GM23338 (cell line): ENCODE results near the gene RAD23A. TPM values are rescaled to one million over a fixed set of nuclear protein-coding genes. Genes with fewer than 3 reads are reported as not detected.

ENCODE experiments used
- ATAC-seq: fragments of 200-7000 bp; cut with Tn5 transposase; 3 replicates; pipeline ENCODE4 v1.9.1; 2020
- DNase-seq: peaks from one replicate; pipeline ENCODE4 v3.0.0-alpha.2; 2015; ENCODE audit warnings: low spot score
- H2AFZ ChIP-seq: fragments of 200-600 bp; sonication (generic); 2 replicates; pipeline ENCODE4 v1.8.0; 2016; ENCODE audit warnings: antibody characterized with exemption, mild to moderate bottlenecking, moderate library complexity
- H3F3A ChIP-seq: fragments of 200-600 bp; sonication (generic); replicated peaks from 2 replicates; pipeline ENCODE4 v1.8.0; 2017; ENCODE audit warnings: antibody characterized with exemption, mixed run types, low read depth
- H3K27ac ChIP-seq: fragments of 200-600 bp; sonication (generic); 2 replicates; pipeline ENCODE4 v1.6.1; 2016; ENCODE audit warnings: low read depth
- H3K27me3 ChIP-seq: fragments of 200-600 bp; sonication (generic); 2 replicates; pipeline ENCODE4 v1.8.0; 2016; ENCODE audit warnings: mild to moderate bottlenecking, mixed run types, moderate library complexity; ENCODE audit not compliant: insufficient read depth
- H3K36me3 ChIP-seq: fragments of 200-600 bp; sonication (generic); 2 replicates; pipeline ENCODE4 v1.8.0; 2016; ENCODE audit warnings: mild to moderate bottlenecking; ENCODE audit not compliant: insufficient read depth
- H3K4me1 ChIP-seq: fragments of 200-600 bp; sonication (generic); 2 replicates; pipeline ENCODE4 v1.8.0; 2016; ENCODE audit warnings: mild to moderate bottlenecking, moderate library complexity; ENCODE audit not compliant: insufficient read depth
- H3K4me2 ChIP-seq: fragments of 200-600 bp; sonication (generic); 2 replicates; pipeline ENCODE4 v1.7.1; 2017; ENCODE audit warnings: mixed run types
- H3K4me3 ChIP-seq: fragments of 200-600 bp; sonication (generic); 2 replicates; pipeline ENCODE4 v1.6.1; 2016; ENCODE audit warnings: mixed run types
- H3K79me2 ChIP-seq: fragments of 200-600 bp; sonication (generic); replicated peaks from 2 replicates; pipeline ENCODE4 v1.8.0; 2017; ENCODE audit warnings: mild to moderate bottlenecking; ENCODE audit not compliant: insufficient read depth
- H3K9me2 ChIP-seq: fragments of 200-600 bp; sonication (generic); 2 replicates; pipeline ENCODE4 v1.8.0; 2017; ENCODE audit not compliant: insufficient read depth
- H4K20me1 ChIP-seq: fragments of 200-600 bp; sonication (generic); replicated peaks from 2 replicates; pipeline ENCODE4 v1.8.0; 2017; ENCODE audit warnings: mild to moderate bottlenecking; ENCODE audit not compliant: insufficient read depth
- H3K27ac Mint-ChIP-seq: 2 replicates; pipeline ENCODE4 v1.8.0; 2020; ENCODE audit warnings: inconsistent platforms, mild to moderate bottlenecking, moderate library complexity, mixed read lengths
- H3K27me3 Mint-ChIP-seq: 3 replicates; pipeline ENCODE4 v1.8.0; 2022; ENCODE audit warnings: low read depth, mild to moderate bottlenecking, moderate library complexity, mixed read lengths, inconsistent platforms; ENCODE audit not compliant: insufficient read depth, poor library complexity
- H3K36me3 Mint-ChIP-seq: 3 replicates; pipeline ENCODE4 v1.8.0; 2021; ENCODE audit warnings: low read depth, mild to moderate bottlenecking, inconsistent platforms, moderate library complexity, mixed read lengths
- H3K4me1 Mint-ChIP-seq: 3 replicates; pipeline ENCODE4 v1.8.0; 2020; ENCODE audit warnings: mild to moderate bottlenecking, inconsistent platforms, mixed read lengths
- H3K4me3 Mint-ChIP-seq: 3 replicates; pipeline ENCODE4 v1.8.0; 2021; ENCODE audit warnings: moderate library complexity, mild to moderate bottlenecking, inconsistent platforms, mixed read lengths
- H3K9me3 Mint-ChIP-seq: 3 replicates; pipeline ENCODE4 v1.8.0; 2020; ENCODE audit warnings: moderate library complexity, mild to moderate bottlenecking, inconsistent platforms, mixed read lengths
- POLR2AphosphoS5 ChIP-seq: IDR thresholded peaks from 2 replicates; pipeline ENCODE4 v1.6.1; 2016; ENCODE audit warnings: antibody characterized with exemption, low read depth
- REST ChIP-seq: IDR thresholded peaks from one replicate; pipeline ENCODE4 v1.6.1; 2018; ENCODE audit warnings: antibody characterized with exemption; ENCODE audit not compliant: unreplicated experiment
- ZNF114 ChIP-seq: fragments of 250-450 bp; sonication (Bioruptor Pico); IDR thresholded peaks from 2 replicates; pipeline ENCODE4 v1.5.0; 2020; ENCODE audit warnings: mild to moderate bottlenecking, moderate library complexity
- polyA plus RNA-seq: library from polyadenylated mRNA; unstranded; fragments of >200 nt; fragmentation: Nextera tagmentation; extraction: Ambion mirVana; gene quantifications from 2 replicates; pipeline ENCODE4 v1.2.1, GENCODE V29; 2016
- total RNA-seq: library from RNA; depleted of rRNA; stranded (reverse); fragments of >200 nt; shearing (Covaris generic); gene quantifications from 2 replicates; pipeline ENCODE4 v1.2.3, GENCODE V29; 2014
- TF ChIP-seq, protein P1 (sequence below): fragments of 250-450 bp; sonication (Bioruptor Pico); IDR thresholded peaks from 2 replicates; pipeline ENCODE4 v1.5.0; 2020; ENCODE audit warnings: mild to moderate bottlenecking, moderate library complexity
- TF ChIP-seq, protein P2 (sequence below): IDR thresholded peaks from 2 replicates; pipeline ENCODE4 v1.6.1; 2016; ENCODE audit warnings: antibody characterized with exemption

The RAD23A gene
- total and polyA plus RNA-seq, 2 experiments from 2014 or later = 69.7 to 127 TPM

GRCh38 chr19:12974301-12975220 is 28.9 kb downstream of the RAD23A start (continued):
- TF ChIP-seq REST = no peak

DNA sequence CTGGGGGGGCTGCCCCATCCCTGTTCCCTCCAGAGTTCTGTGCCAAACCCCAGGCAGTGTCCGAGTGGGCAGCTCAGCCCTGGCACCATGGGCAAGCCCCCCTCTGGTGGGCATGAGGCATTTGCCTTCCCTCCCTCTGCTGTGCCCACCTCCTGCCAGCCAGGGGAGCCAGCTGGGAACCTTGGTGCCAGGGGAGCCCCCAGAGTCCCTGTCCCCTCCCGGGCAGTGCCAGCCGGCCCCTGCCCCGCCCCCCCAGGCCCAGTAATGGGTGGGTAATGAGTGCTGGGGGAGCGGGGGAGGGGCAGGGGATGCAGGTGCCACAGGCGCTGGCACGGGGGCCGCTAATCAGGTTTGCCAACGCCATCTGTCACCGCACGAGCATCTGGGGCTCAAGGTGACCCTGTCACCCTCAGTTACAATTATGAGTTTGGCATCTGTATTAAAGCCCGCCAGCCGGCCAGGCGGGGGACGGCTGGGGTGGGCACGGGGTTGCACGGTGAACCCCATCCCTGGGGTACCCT is 29.6 kb downstream of the RAD23A start:
- ATAC-seq = no peak

More for the DNA sequence above, 29.6 kb downstream of the RAD23A start:
- no peak for DNase-seq
- H3K4me1 ChIP-seq = no peaks in the 10 kb centered on the region
- no peaks in the 10 kb centered on the region for H3K79me2 ChIP-seq
- no peak overlapping the region for H3K4me2 ChIP-seq
- no peak overlapping the region for H3K4me3 ChIP-seq
- Mint-ChIP-seq H3K9me3 (no peaks in the 10 kb centered on the region), H3K4me3 (no peak overlapping the region), H3K36me3 (no peaks in the 10 kb centered on the region), H3K27me3 (peaks cover 9% of the 10 kb centered on the region), H3K4me1 (no peaks in the 10 kb centered on the region), H3K27ac (no peak overlapping the region)
- no peak overlapping the region for H2AFZ ChIP-seq
- H3K36me3 ChIP-seq = no peaks in the 10 kb centered on the region
- H3K27me3 ChIP-seq = no peaks in the 10 kb centered on the region
- no peak for TF ChIP-seq ZNF114 (CRISPR knock-in tag)
- no peak for TF ChIP-seq POLR2AphosphoS5
- no peak for TF ChIP-seq REST
- TF ChIP-seq, protein P1, sequence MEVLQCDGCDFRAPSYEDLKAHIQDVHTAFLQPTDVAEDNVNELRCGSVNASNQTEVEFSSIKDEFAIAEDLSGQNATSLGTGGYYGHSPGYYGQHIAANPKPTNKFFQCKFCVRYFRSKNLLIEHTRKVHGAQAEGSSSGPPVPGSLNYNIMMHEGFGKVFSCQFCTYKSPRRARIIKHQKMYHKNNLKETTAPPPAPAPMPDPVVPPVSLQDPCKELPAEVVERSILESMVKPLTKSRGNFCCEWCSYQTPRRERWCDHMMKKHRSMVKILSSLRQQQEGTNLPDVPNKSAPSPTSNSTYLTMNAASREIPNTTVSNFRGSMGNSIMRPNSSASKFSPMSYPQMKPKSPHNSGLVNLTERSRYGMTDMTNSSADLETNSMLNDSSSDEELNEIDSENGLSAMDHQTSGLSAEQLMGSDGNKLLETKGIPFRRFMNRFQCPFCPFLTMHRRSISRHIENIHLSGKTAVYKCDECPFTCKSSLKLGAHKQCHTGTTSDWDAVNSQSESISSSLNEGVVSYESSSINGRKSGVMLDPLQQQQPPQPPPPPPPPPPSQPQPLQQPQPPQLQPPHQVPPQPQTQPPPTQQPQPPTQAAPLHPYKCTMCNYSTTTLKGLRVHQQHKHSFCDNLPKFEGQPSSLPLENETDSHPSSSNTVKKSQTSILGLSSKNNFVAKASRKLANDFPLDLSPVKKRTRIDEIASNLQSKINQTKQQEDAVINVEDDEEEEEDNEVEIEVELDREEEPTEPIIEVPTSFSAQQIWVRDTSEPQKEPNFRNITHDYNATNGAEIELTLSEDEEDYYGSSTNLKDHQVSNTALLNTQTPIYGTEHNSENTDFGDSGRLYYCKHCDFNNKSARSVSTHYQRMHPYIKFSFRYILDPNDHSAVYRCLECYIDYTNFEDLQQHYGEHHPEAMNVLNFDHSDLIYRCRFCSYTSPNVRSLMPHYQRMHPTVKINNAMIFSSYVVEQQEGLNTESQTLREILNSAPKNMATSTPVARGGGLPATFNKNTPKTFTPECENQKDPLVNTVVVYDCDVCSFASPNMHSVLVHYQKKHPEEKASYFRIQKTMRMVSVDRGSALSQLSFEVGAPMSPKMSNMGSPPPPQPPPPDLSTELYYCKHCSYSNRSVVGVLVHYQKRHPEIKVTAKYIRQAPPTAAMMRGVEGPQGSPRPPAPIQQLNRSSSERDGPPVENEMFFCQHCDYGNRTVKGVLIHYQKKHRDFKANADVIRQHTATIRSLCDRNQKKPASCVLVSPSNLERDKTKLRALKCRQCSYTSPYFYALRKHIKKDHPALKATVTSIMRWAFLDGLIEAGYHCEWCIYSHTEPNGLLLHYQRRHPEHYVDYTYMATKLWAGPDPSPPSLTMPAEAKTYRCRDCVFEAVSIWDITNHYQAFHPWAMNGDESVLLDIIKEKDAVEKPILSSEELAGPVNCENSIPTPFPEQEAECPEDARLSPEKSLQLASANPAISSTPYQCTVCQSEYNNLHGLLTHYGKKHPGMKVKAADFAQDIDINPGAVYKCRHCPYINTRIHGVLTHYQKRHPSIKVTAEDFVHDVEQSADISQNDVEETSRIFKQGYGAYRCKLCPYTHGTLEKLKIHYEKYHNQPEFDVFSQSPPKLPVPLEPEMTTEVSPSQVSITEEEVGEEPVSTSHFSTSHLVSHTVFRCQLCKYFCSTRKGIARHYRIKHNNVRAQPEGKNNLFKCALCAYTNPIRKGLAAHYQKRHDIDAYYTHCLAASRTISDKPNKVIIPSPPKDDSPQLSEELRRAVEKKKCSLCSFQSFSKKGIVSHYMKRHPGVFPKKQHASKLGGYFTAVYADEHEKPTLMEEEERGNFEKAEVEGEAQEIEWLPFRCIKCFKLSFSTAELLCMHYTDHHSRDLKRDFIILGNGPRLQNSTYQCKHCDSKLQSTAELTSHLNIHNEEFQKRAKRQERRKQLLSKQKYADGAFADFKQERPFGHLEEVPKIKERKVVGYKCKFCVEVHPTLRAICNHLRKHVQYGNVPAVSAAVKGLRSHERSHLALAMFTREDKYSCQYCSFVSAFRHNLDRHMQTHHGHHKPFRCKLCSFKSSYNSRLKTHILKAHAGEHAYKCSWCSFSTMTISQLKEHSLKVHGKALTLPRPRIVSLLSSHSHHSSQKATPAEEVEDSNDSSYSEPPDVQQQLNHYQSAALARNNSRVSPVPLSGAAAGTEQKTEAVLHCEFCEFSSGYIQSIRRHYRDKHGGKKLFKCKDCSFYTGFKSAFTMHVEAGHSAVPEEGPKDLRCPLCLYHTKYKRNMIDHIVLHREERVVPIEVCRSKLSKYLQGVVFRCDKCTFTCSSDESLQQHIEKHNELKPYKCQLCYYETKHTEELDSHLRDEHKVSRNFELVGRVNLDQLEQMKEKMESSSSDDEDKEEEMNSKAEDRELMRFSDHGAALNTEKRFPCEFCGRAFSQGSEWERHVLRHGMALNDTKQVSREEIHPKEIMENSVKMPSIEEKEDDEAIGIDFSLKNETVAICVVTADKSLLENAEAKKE = no peak
- TF ChIP-seq, protein P2, sequence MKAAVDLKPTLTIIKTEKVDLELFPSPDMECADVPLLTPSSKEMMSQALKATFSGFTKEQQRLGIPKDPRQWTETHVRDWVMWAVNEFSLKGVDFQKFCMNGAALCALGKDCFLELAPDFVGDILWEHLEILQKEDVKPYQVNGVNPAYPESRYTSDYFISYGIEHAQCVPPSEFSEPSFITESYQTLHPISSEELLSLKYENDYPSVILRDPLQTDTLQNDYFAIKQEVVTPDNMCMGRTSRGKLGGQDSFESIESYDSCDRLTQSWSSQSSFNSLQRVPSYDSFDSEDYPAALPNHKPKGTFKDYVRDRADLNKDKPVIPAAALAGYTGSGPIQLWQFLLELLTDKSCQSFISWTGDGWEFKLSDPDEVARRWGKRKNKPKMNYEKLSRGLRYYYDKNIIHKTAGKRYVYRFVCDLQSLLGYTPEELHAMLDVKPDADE = no peak
- H4K20me1 ChIP-seq = no peaks in the 10 kb centered on the region
- no peaks in the 10 kb centered on the region for H3K9me2 ChIP-seq
- H3F3A ChIP-seq = no peaks in the 10 kb centered on the region
- no peak overlapping the region for H3K27ac ChIP-seq
